Osteoblast (primary cell): Measurements from ENCODE around the gene SORCS2. TPM values are rescaled to one million over a fixed set of nuclear protein-coding genes. Genes with fewer than 3 reads are reported as not detected.

ENCODE experiments used
- DNase-seq: peaks from one replicate; pipeline ENCODE4 v3.0.0; 2011; ENCODE audit warnings: low spot score, mixed read lengths; ENCODE audit not compliant: insufficient read length; ENCODE audit errors: missing footprints
- H2AFZ ChIP-seq: 2 replicates; pipeline ENCODE4 v1.6.0; 2011; ENCODE audit warnings: mild to moderate bottlenecking, low read length
- H3K27ac ChIP-seq: 2 replicates; pipeline ENCODE4 v1.5.1; 2011; ENCODE audit warnings: mild to moderate bottlenecking, low read depth, low read length, moderate library complexity
- H3K27me3 ChIP-seq: 2 replicates; pipeline ENCODE4 v1.6.0; 2012; ENCODE audit warnings: mild to moderate bottlenecking, control low read depth, inconsistent platforms, low read length, moderate library complexity; ENCODE audit not compliant: insufficient read depth
- H3K36me3 ChIP-seq: 2 replicates; pipeline ENCODE4 v1.5.1; 2011; ENCODE audit warnings: mild to moderate bottlenecking, low read length, control low read depth, moderate library complexity; ENCODE audit not compliant: insufficient read depth
- H3K4me1 ChIP-seq: 2 replicates; pipeline ENCODE4 v1.5.1; 2011; ENCODE audit warnings: mild to moderate bottlenecking, low read length, control low read depth, moderate library complexity; ENCODE audit not compliant: insufficient read depth
- H3K4me2 ChIP-seq: 2 replicates; pipeline ENCODE4 v1.6.0; 2011; ENCODE audit warnings: mild to moderate bottlenecking, low read length; ENCODE audit not compliant: insufficient read depth
- H3K4me3 ChIP-seq: fragments of 200-600 bp; sonication (generic); 3 replicates; pipeline ENCODE4 v1.5.1; 2012; ENCODE audit warnings: mild to moderate bottlenecking, low read length, inconsistent platforms; ENCODE audit not compliant: insufficient read depth
- H3K79me2 ChIP-seq: 2 replicates; pipeline ENCODE4 v1.6.0; 2012; ENCODE audit warnings: mild to moderate bottlenecking, low read length, control low read depth, inconsistent platforms; ENCODE audit not compliant: insufficient read depth
- H3K9me3 ChIP-seq: 2 replicates; pipeline ENCODE4 v1.5.1; 2011; ENCODE audit warnings: low read depth, low read length, control low read depth
- H4K20me1 ChIP-seq: 2 replicates; pipeline ENCODE4 v1.6.0; 2012; ENCODE audit warnings: mild to moderate bottlenecking, low read length, control low read depth; ENCODE audit not compliant: insufficient read depth
- total RNA-seq: library from RNA; depleted of rRNA; stranded (reverse); fragments of >200 nt; gene quantifications from 2 replicates; pipeline ENCODE4 v1.2.3, GENCODE V29; 2012
- TF ChIP-seq, protein P1 (sequence below): IDR thresholded peaks from 2 replicates; pipeline ENCODE4 v1.5.1; 2011; ENCODE audit warnings: mild to moderate bottlenecking, low read depth, low read length, moderate library complexity; ENCODE audit errors: extremely low read depth

SORCS2 gene
- total RNA-seq, 1 donor = 9.0 TPM

DNA sequence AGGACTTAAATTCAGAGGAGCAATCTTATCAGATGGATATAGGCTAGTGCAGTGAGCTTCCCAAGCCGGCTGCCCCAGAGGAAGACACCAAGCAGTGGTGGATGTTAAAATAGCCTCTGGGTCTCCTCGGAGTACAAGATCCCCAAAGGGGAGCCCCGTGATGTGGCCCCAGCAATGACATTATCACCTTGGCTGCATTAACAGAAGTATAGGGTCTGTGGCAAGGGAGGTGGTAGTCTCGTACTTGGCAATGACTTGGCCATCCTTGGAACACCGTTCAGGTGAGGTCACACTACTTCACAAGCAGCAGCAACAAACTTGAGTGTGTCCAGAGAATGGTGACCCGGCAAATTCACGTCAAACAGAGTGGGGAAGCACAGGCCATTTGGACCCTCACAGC, 174.6 kb downstream of the SORCS2 start:
- Histone ChIP-seq H3K36me3 (no peaks in the 10 kb centered on the region), H3K4me2 (no peak overlapping the region), H2AFZ (no peak overlapping the region), H3K4me1 (peaks cover 4% of the 10 kb centered on the region), H3K27ac (no peak overlapping the region), H3K79me2 (no peaks in the 10 kb centered on the region), H3K9me3 (no peaks in the 10 kb centered on the region), H3K27me3 (peaks cover 42% of the 10 kb centered on the region), H4K20me1 (no peaks in the 10 kb centered on the region), H3K4me3 (no peak overlapping the region)
- DNase-seq = peak; percentile 39
- TF ChIP-seq, protein P1, sequence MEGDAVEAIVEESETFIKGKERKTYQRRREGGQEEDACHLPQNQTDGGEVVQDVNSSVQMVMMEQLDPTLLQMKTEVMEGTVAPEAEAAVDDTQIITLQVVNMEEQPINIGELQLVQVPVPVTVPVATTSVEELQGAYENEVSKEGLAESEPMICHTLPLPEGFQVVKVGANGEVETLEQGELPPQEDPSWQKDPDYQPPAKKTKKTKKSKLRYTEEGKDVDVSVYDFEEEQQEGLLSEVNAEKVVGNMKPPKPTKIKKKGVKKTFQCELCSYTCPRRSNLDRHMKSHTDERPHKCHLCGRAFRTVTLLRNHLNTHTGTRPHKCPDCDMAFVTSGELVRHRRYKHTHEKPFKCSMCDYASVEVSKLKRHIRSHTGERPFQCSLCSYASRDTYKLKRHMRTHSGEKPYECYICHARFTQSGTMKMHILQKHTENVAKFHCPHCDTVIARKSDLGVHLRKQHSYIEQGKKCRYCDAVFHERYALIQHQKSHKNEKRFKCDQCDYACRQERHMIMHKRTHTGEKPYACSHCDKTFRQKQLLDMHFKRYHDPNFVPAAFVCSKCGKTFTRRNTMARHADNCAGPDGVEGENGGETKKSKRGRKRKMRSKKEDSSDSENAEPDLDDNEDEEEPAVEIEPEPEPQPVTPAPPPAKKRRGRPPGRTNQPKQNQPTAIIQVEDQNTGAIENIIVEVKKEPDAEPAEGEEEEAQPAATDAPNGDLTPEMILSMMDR = no peak

DNA sequence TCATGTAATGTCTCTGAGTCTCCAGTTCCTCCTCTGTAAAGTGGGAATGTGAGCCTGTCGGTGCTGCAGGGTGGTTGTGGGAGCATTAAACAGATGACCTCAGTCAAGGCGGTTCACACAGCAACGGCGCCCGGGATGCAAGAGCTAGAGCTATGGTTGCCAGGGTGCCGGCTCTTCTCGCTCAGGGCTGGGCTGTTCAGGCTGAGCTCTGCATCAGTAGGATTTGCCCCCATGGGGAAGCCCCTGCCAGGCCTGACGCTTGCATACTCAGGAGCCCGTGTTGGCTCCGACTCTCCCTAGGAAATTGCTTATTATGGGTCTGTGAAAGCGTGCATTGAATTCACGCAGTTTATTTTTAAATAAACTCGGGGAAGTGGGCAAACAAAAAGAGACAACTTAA, 175.1 kb downstream of the SORCS2 start:
- H4K20me1 ChIP-seq = no peaks in the 10 kb centered on the region

DNA sequence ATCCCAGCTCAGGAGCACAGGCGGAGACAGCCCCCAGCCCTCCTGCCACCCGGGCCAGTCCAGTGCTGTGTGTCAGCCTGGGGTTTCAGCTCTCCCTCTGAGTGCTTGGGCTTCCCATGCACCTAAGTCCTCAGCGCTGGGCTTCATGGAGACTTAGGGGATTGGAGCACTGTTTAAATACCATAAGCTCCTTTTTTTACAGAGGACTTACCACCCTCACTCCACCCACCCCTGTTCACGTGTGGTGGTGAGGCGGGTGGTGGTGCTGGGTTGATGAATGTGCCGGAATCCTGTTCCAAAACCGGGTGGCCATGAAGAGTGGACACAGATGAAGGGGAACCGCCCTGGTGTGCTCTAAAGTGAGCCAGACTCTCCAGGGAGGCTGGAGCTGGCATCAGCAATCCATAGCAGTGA, 175.5 kb downstream of the SORCS2 start:
- Histone ChIP-seq H3K79me2 (no peaks in the 10 kb centered on the region), H3K4me2 (no peak overlapping the region), H2AFZ (no peak overlapping the region), H3K27me3 (peaks cover 42% of the 10 kb centered on the region), H3K36me3 (no peaks in the 10 kb centered on the region), H3K9me3 (no peaks in the 10 kb centered on the region), H4K20me1 (no peaks in the 10 kb centered on the region), H3K4me3 (no peak overlapping the region), H3K4me1 (peaks cover 4% of the 10 kb centered on the region), H3K27ac (no peak overlapping the region)
- TF ChIP-seq, protein P1 = no peak
- DNase-seq = peak; percentile 81

More for the DNA sequence above, 175.1 kb downstream of the SORCS2 start:
- peak; percentile 44 for DNase-seq
- H3K27ac ChIP-seq = no peak overlapping the region
- TF ChIP-seq, protein P1 = no peak
- H3K36me3 ChIP-seq = no peaks in the 10 kb centered on the region
- H3K4me3 ChIP-seq = no peak overlapping the region
- no peak overlapping the region for H3K4me2 ChIP-seq
- peaks cover 42% of the 10 kb centered on the region for H3K27me3 ChIP-seq
- peaks cover 4% of the 10 kb centered on the region for H3K4me1 ChIP-seq
- H2AFZ ChIP-seq = no peak overlapping the region
- H3K79me2 ChIP-seq = no peaks in the 10 kb centered on the region
- no peaks in the 10 kb centered on the region for H3K9me3 ChIP-seq

DNA sequence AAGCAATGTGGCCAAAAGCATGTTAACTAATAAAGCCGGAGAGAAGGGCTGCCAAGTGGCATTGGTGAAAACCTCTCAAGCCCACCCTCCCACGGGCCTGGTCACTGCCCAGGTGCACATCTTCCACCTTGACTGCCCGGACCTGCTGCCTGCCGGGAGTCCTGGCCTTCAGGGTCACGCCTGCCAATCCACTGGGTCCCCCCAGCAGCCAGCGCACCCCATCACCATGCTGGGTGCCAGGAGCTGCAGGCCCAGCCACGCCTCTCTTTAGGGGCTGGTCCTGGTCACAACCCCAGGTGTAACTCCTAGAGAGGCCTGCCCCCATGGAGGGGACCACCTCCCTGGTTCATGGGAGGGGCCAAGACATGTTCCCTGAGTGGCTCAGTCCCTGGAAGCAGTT, 176.0 kb downstream of the SORCS2 start:
- H3K4me2 ChIP-seq = no peak overlapping the region
- H2AFZ ChIP-seq = no peak overlapping the region
- TF ChIP-seq, protein P1 = no peak
- no peaks in the 10 kb centered on the region for H3K36me3 ChIP-seq
- H3K9me3 ChIP-seq = no peaks in the 10 kb centered on the region
- no peaks in the 10 kb centered on the region for H4K20me1 ChIP-seq
- no peak overlapping the region for H3K4me3 ChIP-seq
- H3K27me3 ChIP-seq = peaks cover 42% of the 10 kb centered on the region
- H3K79me2 ChIP-seq = no peaks in the 10 kb centered on the region
- no peak for DNase-seq
- H3K27ac ChIP-seq = no peak overlapping the region
- peaks cover 4% of the 10 kb centered on the region for H3K4me1 ChIP-seq
